H9 (cell line): Measurements from ENCODE around the gene STK24. TPM values are rescaled to one million over a fixed set of nuclear protein-coding genes. Genes with fewer than 3 reads are reported as not detected.

Experiments
- DNase-seq: peaks from one replicate; pipeline ENCODE4 v3.0.0-alpha.2; 2017
- H2AFZ ChIP-seq: one replicate; pipeline ENCODE4 v1.6.1; 2013; ENCODE audit warnings: mild to moderate bottlenecking, low read length, control low read depth, moderate library complexity
- H2AK5ac ChIP-seq: 2 replicates; pipeline ENCODE4 v1.6.1; 2013; ENCODE audit warnings: low read length, control low read depth, mixed read lengths; ENCODE audit not compliant: insufficient read length
- H2BK120ac ChIP-seq: one replicate; pipeline ENCODE4 v1.6.1; 2013; ENCODE audit warnings: low read depth, mild to moderate bottlenecking, low read length, control low read depth, inconsistent platforms; ENCODE audit not compliant: poor library complexity, severe bottlenecking
- H2BK12ac ChIP-seq: 2 replicates; pipeline ENCODE4 v1.6.1; 2013; ENCODE audit warnings: low read length, control low read depth, mixed read lengths, low read depth; ENCODE audit not compliant: insufficient read length
- H2BK15ac ChIP-seq: 2 replicates; pipeline ENCODE4 v1.6.1; 2013; ENCODE audit warnings: low read depth, low read length, control low read depth
- H2BK20ac ChIP-seq: one replicate; pipeline ENCODE4 v1.6.1; 2013; ENCODE audit warnings: low read depth, mild to moderate bottlenecking, low read length, control low read depth, inconsistent platforms; ENCODE audit not compliant: poor library complexity, severe bottlenecking
- H2BK5ac ChIP-seq: 2 replicates; pipeline ENCODE4 v1.6.1; 2013; ENCODE audit warnings: low read length, control low read depth, mixed read lengths; ENCODE audit not compliant: insufficient read length
- H3K14ac ChIP-seq: 2 replicates; pipeline ENCODE4 v1.6.1; 2013; ENCODE audit warnings: low read length, control low read depth; ENCODE audit not compliant: insufficient read depth
- H3K18ac ChIP-seq: 2 replicates; pipeline ENCODE4 v1.6.1; 2013; ENCODE audit warnings: low read depth, mild to moderate bottlenecking, mixed read lengths, low read length, control low read depth; ENCODE audit not compliant: insufficient read length
- H3K23ac ChIP-seq: 2 replicates; pipeline ENCODE4 v1.6.1; 2013; ENCODE audit warnings: low read length, control low read depth, mixed read lengths, low read depth; ENCODE audit not compliant: insufficient read length
- H3K23me2 ChIP-seq: 2 replicates; pipeline ENCODE4 v1.6.1; 2013; ENCODE audit warnings: low read depth, mild to moderate bottlenecking, mixed read lengths, low read length, control low read depth; ENCODE audit not compliant: insufficient read length, poor library complexity, severe bottlenecking
- H3K27ac ChIP-seq: 2 replicates; pipeline ENCODE4 v1.5.1; 2013; ENCODE audit warnings: low read length, control low read depth, mixed read lengths, low read depth; ENCODE audit not compliant: insufficient read length
- H3K27me3 ChIP-seq: 2 replicates; pipeline ENCODE4 v1.6.1; 2013; ENCODE audit warnings: low read length, control low read depth, inconsistent platforms; ENCODE audit not compliant: insufficient read depth
- H3K4ac ChIP-seq: 2 replicates; pipeline ENCODE4 v1.6.1; 2013; ENCODE audit warnings: low read depth, mild to moderate bottlenecking, control low read depth, inconsistent platforms, low read length, moderate library complexity
- H3K4me1 ChIP-seq: 2 replicates; pipeline ENCODE4 v1.6.1; 2013; ENCODE audit warnings: low read length, control low read depth, inconsistent platforms; ENCODE audit not compliant: insufficient read depth
- H3K4me2 ChIP-seq: 2 replicates; pipeline ENCODE4 v1.6.1; 2013; ENCODE audit warnings: low read length, control low read depth, mixed read lengths; ENCODE audit not compliant: insufficient read length, insufficient read depth
- H3K56ac ChIP-seq: 2 replicates; pipeline ENCODE4 v1.6.1; 2013; ENCODE audit warnings: low read depth, mild to moderate bottlenecking, mixed read lengths, low read length, control low read depth; ENCODE audit not compliant: insufficient read length
- H3K79me1 ChIP-seq: 2 replicates; pipeline ENCODE4 v1.6.1; 2013; ENCODE audit warnings: low read depth, mild to moderate bottlenecking, moderate library complexity, low read length, control low read depth, inconsistent platforms; ENCODE audit not compliant: insufficient read depth, poor library complexity, severe bottlenecking
- H3K79me2 ChIP-seq: 2 replicates; pipeline ENCODE4 v1.6.1; 2013; ENCODE audit warnings: low read length, control low read depth, inconsistent platforms; ENCODE audit not compliant: insufficient read depth
- H3K9ac ChIP-seq: 2 replicates; pipeline ENCODE4 v1.6.1; 2013; ENCODE audit warnings: low read length, control low read depth, mixed read lengths; ENCODE audit not compliant: insufficient read length; ENCODE audit errors: extremely low read depth
- H3K9me3 ChIP-seq: one replicate; pipeline ENCODE4 v1.6.1; 2013; ENCODE audit warnings: low read depth, low read length, inconsistent platforms; ENCODE audit not compliant: control insufficient read depth
- H3T11ph ChIP-seq: one replicate; pipeline ENCODE4 v1.6.1; 2013; ENCODE audit warnings: mild to moderate bottlenecking, low read length, control low read depth, inconsistent platforms
- H4K20me1 ChIP-seq: one replicate; pipeline ENCODE4 v1.6.1; 2013; ENCODE audit not compliant: control insufficient read depth, insufficient read length, insufficient read depth
- H4K5ac ChIP-seq: 2 replicates; pipeline ENCODE4 v1.6.1; 2013; ENCODE audit warnings: low read depth, mild to moderate bottlenecking, mixed read lengths, low read length, control low read depth; ENCODE audit not compliant: insufficient read length
- H4K8ac ChIP-seq: replicated peaks from 2 replicates; pipeline ENCODE4 v1.6.1; 2013; ENCODE audit warnings: low read length, control low read depth, mixed read lengths, low read depth; ENCODE audit not compliant: insufficient read length
- H4K91ac ChIP-seq: 2 replicates; pipeline ENCODE4 v1.6.1; 2013; ENCODE audit warnings: low read depth, mild to moderate bottlenecking, moderate library complexity, mixed read lengths, low read length, control low read depth; ENCODE audit not compliant: insufficient read length
- H3K27ac Mint-ChIP-seq, 3 experiments: 2 replicates in 2 of 3; 3 replicates in 1 of 3; pipeline ENCODE4 v1.8.0; 2020 to 2021; ENCODE audit warnings: mixed read lengths in 3 of 3, mild to moderate bottlenecking in 1 of 3, moderate library complexity in 1 of 3
- H3K27me3 Mint-ChIP-seq: 2 replicates; pipeline ENCODE4 v1.8.0; 2021; ENCODE audit warnings: low read depth, mild to moderate bottlenecking, moderate library complexity, mixed read lengths
- H3K36me3 Mint-ChIP-seq, 3 experiments: 2 replicates in 2 of 3; 3 replicates in 1 of 3; pipeline ENCODE4 v1.8.0; 2020 to 2021; ENCODE audit warnings: low read depth in 3 of 3, mixed read lengths in 3 of 3; ENCODE audit not compliant: insufficient read depth in 1 of 3
- H3K4me1 Mint-ChIP-seq, 2 experiments: 2 replicates each; pipeline ENCODE4 v1.8.0; 2020; ENCODE audit warnings: mixed read lengths in 2 of 2
- H3K4me3 Mint-ChIP-seq, 2 experiments: 2 replicates in 1 of 2; 3 replicates in 1 of 2; pipeline ENCODE4 v1.8.0; 2020 to 2021; ENCODE audit warnings: mild to moderate bottlenecking in 2 of 2, mixed read lengths in 2 of 2, moderate library complexity in 1 of 2
- H3K9me3 Mint-ChIP-seq, 2 experiments: 2 replicates in 1 of 2; 3 replicates in 1 of 2; pipeline ENCODE4 v1.8.0; 2020; ENCODE audit warnings: mild to moderate bottlenecking in 2 of 2, mixed read lengths in 2 of 2, moderate library complexity in 1 of 2
- CTCF ChIP-seq: fragments of 200-600 bp; sonication (generic); conservative IDR thresholded peaks from 3 replicates; pipeline ENCODE4 v1.8.0; 2021; ENCODE audit warnings: antibody characterized with exemption, mild to moderate bottlenecking
- WGBS: extraction: QIAGEN DNeasy Blood & Tissue Kit; methylation state at CpG from one replicate; pipeline ENCODE4 v1.1.7; 2013; ENCODE audit warnings: missing lambda C conversion rate, low lambda C conversion rate, mixed read lengths; ENCODE audit not compliant: insufficient read length; ENCODE audit errors: extremely low coverage; 5-methylcytosine and 5-hydroxymethylcytosine counted together
- total RNA-seq: library from RNA; stranded (reverse); gene quantifications from 2 replicates; pipeline ENCODE4 v1.2.1, GENCODE V29; 2021

Gene STK24
- total RNA-seq, 1 experiment from 2014 or later: 134 TPM

GRCh38 chr13:98580420-98580819 lies 3.5 kb upstream of the STK24 start:
- no peak overlapping the region for H3K18ac ChIP-seq
- no peaks in the 10 kb centered on the region for H3K79me1 ChIP-seq
- no peak overlapping the region for H3T11ph ChIP-seq
- H3K23me2 ChIP-seq: peaks cover 11% of the 10 kb centered on the region
- no peaks in the 10 kb centered on the region for H3K9me3 ChIP-seq
- H3K23ac ChIP-seq: no peak overlapping the region
- DNase-seq: no peak
- H3K4me2 ChIP-seq: no peak overlapping the region
- no peak overlapping the region for H3K27ac ChIP-seq
- no peak overlapping the region for H2BK20ac ChIP-seq
- Mint-ChIP-seq H3K27ac (no peak overlapping the region), H3K36me3 (peaks cover 0 to 3% (median 2%) of the 10 kb centered on the region in 3 experiments; a peak in 2 of 7 replicates), H3K4me1 (peaks cover 18 to 31% of the 10 kb centered on the region in 2 experiments), H3K4me3 (no peak overlapping the region), H3K27me3 (no peaks in the 10 kb centered on the region; the same call in 1 of the 2 replicates), H3K9me3 (no peaks in the 10 kb centered on the region)
- H3K14ac ChIP-seq: no peak overlapping the region
- H3K27me3 ChIP-seq: no peaks in the 10 kb centered on the region
- WGBS: no CpG with 5 or more reads among the region's 2 CpGs
- no peak overlapping the region for H2AK5ac ChIP-seq
- H3K9ac ChIP-seq: no peak overlapping the region
- no peak overlapping the region for H2BK120ac ChIP-seq
- H4K5ac ChIP-seq: no peak overlapping the region
- no peak overlapping the region for H2BK12ac ChIP-seq
- no peak overlapping the region for H4K8ac ChIP-seq
- no peak overlapping the region for H3K56ac ChIP-seq
- H4K20me1 ChIP-seq: no peaks in the 10 kb centered on the region
- no peak overlapping the region for H2AFZ ChIP-seq
- H2BK5ac ChIP-seq: no peak overlapping the region
- TF ChIP-seq CTCF: no peak
- H3K79me2 ChIP-seq: peaks cover 4% of the 10 kb centered on the region; the same call in 1 of the 2 replicates
- H3K4ac ChIP-seq: no peak overlapping the region
- no peaks in the 10 kb centered on the region for H3K4me1 ChIP-seq
- no peak overlapping the region for H2BK15ac ChIP-seq
- no peak overlapping the region for H4K91ac ChIP-seq
